ENCODE measurements around the gene TAC4. TPM values are rescaled to one million over a fixed set of nuclear protein-coding genes. Genes with fewer than 3 reads are reported as not detected.

TAC4 gene
- total and polyA plus RNA-seq, 2 of the 13 experiments (the other 11 are each of a cell fraction or from before 2014, with no cell fraction given), result not detected

DNA sequence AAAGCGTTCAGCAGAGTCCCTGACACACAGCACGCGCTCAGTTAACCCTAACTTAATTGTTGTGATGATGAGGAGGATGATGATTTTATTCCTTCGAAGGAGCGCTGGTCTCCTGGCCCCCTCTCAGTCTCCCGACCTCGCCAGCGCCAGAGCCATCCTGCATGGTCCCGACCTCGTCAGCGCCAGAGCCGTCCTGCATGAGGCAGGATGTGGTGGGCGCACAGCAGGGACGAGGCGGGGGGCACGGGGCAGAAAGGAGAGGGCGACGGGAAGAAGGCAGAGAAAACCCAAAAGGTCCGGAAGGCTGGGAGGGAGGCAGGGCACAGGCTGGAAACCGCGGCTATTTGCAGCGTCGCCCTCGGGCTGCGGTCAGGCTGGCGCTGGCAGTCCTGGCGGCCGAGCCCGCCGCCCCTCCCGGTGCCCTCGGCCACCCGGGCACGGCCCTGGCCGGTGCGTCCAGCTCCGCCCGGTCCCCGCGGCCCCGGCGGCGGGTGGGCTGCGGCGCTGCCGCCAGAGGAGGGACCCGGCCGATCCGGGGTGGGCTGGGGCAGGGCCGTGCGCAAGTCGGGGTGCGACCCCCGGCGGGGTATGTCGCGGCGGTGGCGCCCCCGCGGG lies 3.0 kb upstream of the TAC4 start (continued):
- TF ChIP-seq PRMT3 (CRISPR knock-in tag; IDR thresholded peaks at IDR 0.05; ENCODE audit: borderline replicate concordance, low read depth), result peak; percentile 68; the same call in 1 of the 2 replicates
- no peak for TF ChIP-seq ZNF558 (CRISPR knock-in tag; IDR thresholded peaks at IDR 0.05; ENCODE audit: borderline replicate concordance)
- TF ChIP-seq NR3C1 (CRISPR knock-in tag; IDR thresholded peaks at IDR 0.05), result 0 out of 2 replicates have a peak, but pooled peaks have one; percentile 12
- TF ChIP-seq LCORL (IDR thresholded peaks at IDR 0.05), result no peak
- TF ChIP-seq LCORL (CRISPR knock-in tag; IDR thresholded peaks at IDR 0.05), result no peak
- no peak for TF ChIP-seq MAZ (IDR thresholded peaks at IDR 0.05; ENCODE audit: borderline replicate concordance, low read depth, low read length)
- TF ChIP-seq MAZ (CRISPR knock-in tag; IDR thresholded peaks at IDR 0.05; ENCODE audit: low read depth), result 0 out of 2 replicates have a peak, but pooled peaks have one; percentile 22

GRCh38 chr17:49850218-49850610 lies 2.3 kb upstream of the TAC4 start:
- H4K20me1 ChIP-seq (ENCODE audit: insufficient read depth, low read length), result peaks cover 3% of the 10 kb centered on the region; the same call in 1 of the 2 replicates
- no peaks in the 10 kb centered on the region for H3K36me3 ChIP-seq (replicated peaks in 1 of 2; ENCODE audit: control insufficient read depth in 1 of 2, insufficient read depth in 2 of 2, low read length in 2 of 2)
- no TSS peak for BruUV-seq (replicated peaks)
- no peak overlapping the region for H3K27ac ChIP-seq (ENCODE audit: extremely low read length, insufficient read depth, low read length)
- CTCF ChIA-PET (ENCODE audit: low intra/inter-chr PET ratio, low total read pairs), result no interaction called here
- TF ChIP-seq XBP1 (CRISPR knock-in tag; IDR thresholded peaks at IDR 0.05) (no peak), ZSCAN5A (CRISPR knock-in tag; IDR thresholded peaks at IDR 0.05; ENCODE audit: borderline replicate concordance) (no peak), ZSCAN12 (CRISPR knock-in tag; IDR thresholded peaks at IDR 0.05) (no peak)
- peak overlapping the region; percentile 97; the same call in 1 of the 2 replicates for H3K4me2 ChIP-seq (ENCODE audit: low read depth, low read length)
- intact Hi-C loops (cut with micrococcal nuclease; ENCODE audit: unreplicated experiment) (loop anchor here (10.0 kb wide), 1 partner anchor 285 kb away; no protein-coding TSS in a partner anchor), in situ Hi-C loops (cut with HindIII; ENCODE audit: extremely low pct_ligation_motif_present, low pct_unique_long_range_greater_than_20kb) (no loop called here)
- H3K9me3 ChIP-seq (ENCODE audit: low read length), result no peaks in the 10 kb centered on the region
- no peaks in the 10 kb centered on the region for H3K79me2 ChIP-seq (ENCODE audit: insufficient read depth, low read length)
- no peak overlapping the region for H2AFZ ChIP-seq (ENCODE audit: low read length)
- peaks cover 4 to 33% of the 10 kb centered on the region in 2 experiments; a peak in 4 of 5 replicates for H3K27me3 ChIP-seq (ENCODE audit: control insufficient read depth in 1 of 2, insufficient read depth in 2 of 2, low read length in 2 of 2)
- H3K4me1 ChIP-seq (ENCODE audit: insufficient read depth, low read length), result peaks cover 28% of the 10 kb centered on the region
- ATAC-seq (no peak), DNase-seq (ENCODE audit: low spot score) (no peak), FAIRE-seq (no peak)
- 91% methylated on average over 5 of the region's 5 CpGs for WGBS (ENCODE audit: low lambda C conversion rate)
- no peak overlapping the region for H3K4me3 ChIP-seq (replicated peaks in 1 of 3; ENCODE audit: insufficient read depth in 1 of 3, low read depth in 2 of 3, low read length in 3 of 3)
- no peak overlapping the region for H3K9ac ChIP-seq (ENCODE audit: insufficient read depth, low read depth, low read length)
- POLR2A ChIA-PET, result no interaction called here

Measured in HepG2 (cell line).